ENCODE results near the gene MAD1L1.

MAD1L1 gene

GRCh38 chr7:1856161-1856887, 376.4 kb downstream of the MAD1L1 start:
- no peak for DNase-seq (ENCODE audit: low read depth in 1 of 2, low spot score in 1 of 2)

- no peak for DNase-seq (ENCODE audit: low read depth in 1 of 2, low spot score in 1 of 2)
Observed at GRCh38 chr7:1855725-1856160, 377.0 kb downstream of the MAD1L1 start.

- no peak for DNase-seq (ENCODE audit: low read depth in 1 of 2, low spot score in 1 of 2)
Observed at GRCh38 chr7:1854866-1855724, 377.6 kb downstream of the MAD1L1 start.

- DNase-seq (ENCODE audit: low read depth in 1 of 2, low spot score in 1 of 2): no peak
Observed at GRCh38 chr7:1853986-1854865, 378.5 kb downstream of the MAD1L1 start.

GRCh38 chr7:1853431-1853985, 379.2 kb downstream of the MAD1L1 start:
- DNase-seq (ENCODE audit: low read depth in 1 of 2, low spot score in 1 of 2): no peak

GRCh38 chr7:1852517-1853430, 380.0 kb downstream of the MAD1L1 start:
- DNase-seq (ENCODE audit: low read depth in 1 of 2, low spot score in 1 of 2): no peak

GRCh38 chr7:1851721-1852516, 380.8 kb downstream of the MAD1L1 start:
- DNase-seq (ENCODE audit: low read depth in 1 of 2, low spot score in 1 of 2): no peak

GRCh38 chr7:1850976-1851571, 381.7 kb downstream of the MAD1L1 start:
- DNase-seq (ENCODE audit: low read depth in 1 of 2, low spot score in 1 of 2): no peak

GRCh38 chr7:1850111-1850975, 382.4 kb downstream of the MAD1L1 start:
- no peak for DNase-seq (ENCODE audit: low read depth in 1 of 2, low spot score in 1 of 2)

- DNase-seq (ENCODE audit: low read depth in 1 of 2, low spot score in 1 of 2): no peak
Observed at GRCh38 chr7:1849351-1850041, 383.2 kb downstream of the MAD1L1 start.

GRCh38 chr7:1848911-1849311, 383.8 kb downstream of the MAD1L1 start:
- no peak for DNase-seq (ENCODE audit: low read depth in 1 of 2, low spot score in 1 of 2)

GRCh38 chr7:1848013-1848640, 384.6 kb downstream of the MAD1L1 start:
- no peak for DNase-seq (ENCODE audit: low read depth in 1 of 2, low spot score in 1 of 2)

GRCh38 chr7:1847260-1848001, 385.3 kb downstream of the MAD1L1 start:
- DNase-seq (ENCODE audit: low read depth in 1 of 2, low spot score in 1 of 2): no peak

GRCh38 chr7:1846331-1847065, 386.2 kb downstream of the MAD1L1 start:
- DNase-seq (ENCODE audit: low read depth in 1 of 2, low spot score in 1 of 2): no peak

GRCh38 chr7:1845536-1846311, 387.0 kb downstream of the MAD1L1 start:
- DNase-seq (ENCODE audit: low read depth in 1 of 2, low spot score in 1 of 2): no peak
